Measurements from ENCODE around the gene ASZ1.
A peak's percentile ranks its signal among the peaks of the same experiment; 100 is the strongest.

The ASZ1 gene

GRCh38 chr7:117458977-117459583 is 31.8 kb upstream of the ASZ1 start:
- DNase-seq (ENCODE audit: extremely low read depth, low read depth), result peak; percentile 1
- H3K4me3 ChIP-seq (replicated peaks; ENCODE audit: low read depth, low read length), result no peak overlapping the region

GRCh38 chr7:117448655-117449054 is 21.4 kb upstream of the ASZ1 start:
- no peak for TF ChIP-seq CTCF (IDR thresholded peaks at IDR 0.05; ENCODE audit: low read depth, low read length, missing control alignments)
- DNase-seq (ENCODE audit: extremely low read depth, low read depth), result no peak
- no peak overlapping the region for H3K4me3 ChIP-seq (replicated peaks; ENCODE audit: low read depth, low read length)

More at GRCh38 chr7:117458977-117459583, 31.8 kb upstream of the ASZ1 start:
- TF ChIP-seq CTCF (IDR thresholded peaks at IDR 0.05; ENCODE audit: low read depth, low read length, missing control alignments), result peak; percentile 44

- H3K4me3 ChIP-seq (replicated peaks; ENCODE audit: low read depth, low read length), result no peak overlapping the region
- TF ChIP-seq CTCF (IDR thresholded peaks at IDR 0.05; ENCODE audit: low read depth, low read length, missing control alignments), result no peak
- no peak for DNase-seq (ENCODE audit: extremely low read depth, low read depth)
These were observed 19.0 kb upstream of the ASZ1 start for GRCh38 chr7:117446220-117446815.

GRCh38 chr7:117445206-117445605 is 17.9 kb upstream of the ASZ1 start:
- no peak for TF ChIP-seq CTCF (IDR thresholded peaks at IDR 0.05; ENCODE audit: low read depth, low read length, missing control alignments)
- DNase-seq (ENCODE audit: extremely low read depth, low read depth), result no peak
- no peak overlapping the region for H3K4me3 ChIP-seq (replicated peaks; ENCODE audit: low read depth, low read length)

- TF ChIP-seq CTCF (IDR thresholded peaks at IDR 0.05; ENCODE audit: low read depth, low read length, missing control alignments), result no peak
- no peak overlapping the region for H3K4me3 ChIP-seq (replicated peaks; ENCODE audit: low read depth, low read length)
- DNase-seq (ENCODE audit: extremely low read depth, low read depth), result no peak
These were observed 17.4 kb upstream of the ASZ1 start for GRCh38 chr7:117444646-117445045.

- no peak for DNase-seq (ENCODE audit: extremely low read depth, low read depth)
- no peak overlapping the region for H3K4me3 ChIP-seq (replicated peaks; ENCODE audit: low read depth, low read length)
- TF ChIP-seq CTCF (IDR thresholded peaks at IDR 0.05; ENCODE audit: low read depth, low read length, missing control alignments), result no peak
These were observed 8.3 kb upstream of the ASZ1 start for GRCh38 chr7:117435475-117436043.
